GM18502 (cell line): ENCODE data around the gene EPN3.
A peak's percentile ranks its signal among the peaks of the same experiment; 100 is the strongest.

Experiments
- ATAC-seq: cut with Tn5 transposase; IDR thresholded peaks from one replicate; pipeline ENCODE4 v1.9.1; 2021; ENCODE audit warnings: mild to moderate bottlenecking; ENCODE audit not compliant: unreplicated experiment, poor library complexity

The EPN3 gene

DNA sequence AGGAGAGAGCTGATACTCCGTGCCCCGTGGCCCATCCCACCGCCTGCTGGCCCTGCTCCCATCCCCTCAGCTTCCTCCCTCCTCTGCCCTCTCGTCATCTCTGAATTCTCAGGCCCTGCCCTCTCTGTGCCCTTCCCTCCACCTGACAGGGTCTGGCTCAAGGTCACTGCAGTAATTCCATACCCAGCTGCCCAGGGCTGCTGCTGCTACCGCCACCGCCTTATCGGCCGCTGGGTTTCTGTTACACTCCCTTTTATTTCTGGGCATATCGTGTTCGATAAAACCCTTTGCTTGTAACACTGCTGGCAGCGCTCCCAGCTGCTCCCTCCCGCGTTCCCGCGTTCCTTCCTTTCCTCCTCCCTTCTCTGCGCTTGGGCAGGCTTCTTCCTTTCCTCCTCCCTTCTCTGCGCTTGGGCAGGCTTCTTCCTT, 1.2 kb downstream of the EPN3 start:
- no peak for ATAC-seq

- no peak for ATAC-seq
Observed at GRCh38 chr17:50534222-50534978, 1.9 kb downstream of the EPN3 start.

DNA sequence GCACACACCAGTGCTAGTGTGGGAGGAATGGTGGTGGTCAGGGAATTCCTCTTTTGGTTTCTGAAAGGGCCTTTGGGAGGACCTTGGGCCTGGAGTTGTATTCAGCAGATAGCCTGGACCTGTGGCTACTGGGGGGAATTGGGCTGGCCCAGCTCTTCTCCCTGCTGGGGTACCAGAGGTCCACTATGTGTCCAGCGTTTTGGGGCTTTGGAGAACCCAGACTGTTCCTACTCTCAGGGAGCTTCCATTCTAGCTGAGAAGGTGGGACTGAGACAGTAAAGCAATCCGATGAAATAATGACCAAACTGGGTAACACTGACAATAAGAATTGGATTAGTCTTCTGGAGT, 2.4 kb downstream of the EPN3 start:
- no peak for ATAC-seq

DNA sequence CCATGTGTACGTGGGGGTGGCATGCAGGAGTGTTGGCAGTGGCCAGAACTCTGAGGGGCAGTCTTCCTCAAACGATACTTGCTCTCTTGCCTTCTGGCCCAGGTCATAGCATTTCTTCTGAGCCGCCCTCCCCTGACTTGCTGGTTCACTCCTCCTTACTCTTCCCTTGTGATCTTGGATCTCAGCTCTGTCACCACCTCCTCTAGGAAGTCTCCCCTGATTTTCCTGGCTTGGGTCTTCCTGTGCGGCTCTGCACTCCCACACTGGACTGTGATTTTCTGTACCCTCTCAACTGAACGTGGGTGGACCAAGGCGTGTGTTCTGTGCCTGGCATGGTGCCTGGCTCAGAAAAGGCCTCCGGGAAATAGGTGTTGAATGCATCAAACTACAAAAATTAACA, 2.9 kb downstream of the EPN3 start:
- no peak for ATAC-seq

DNA sequence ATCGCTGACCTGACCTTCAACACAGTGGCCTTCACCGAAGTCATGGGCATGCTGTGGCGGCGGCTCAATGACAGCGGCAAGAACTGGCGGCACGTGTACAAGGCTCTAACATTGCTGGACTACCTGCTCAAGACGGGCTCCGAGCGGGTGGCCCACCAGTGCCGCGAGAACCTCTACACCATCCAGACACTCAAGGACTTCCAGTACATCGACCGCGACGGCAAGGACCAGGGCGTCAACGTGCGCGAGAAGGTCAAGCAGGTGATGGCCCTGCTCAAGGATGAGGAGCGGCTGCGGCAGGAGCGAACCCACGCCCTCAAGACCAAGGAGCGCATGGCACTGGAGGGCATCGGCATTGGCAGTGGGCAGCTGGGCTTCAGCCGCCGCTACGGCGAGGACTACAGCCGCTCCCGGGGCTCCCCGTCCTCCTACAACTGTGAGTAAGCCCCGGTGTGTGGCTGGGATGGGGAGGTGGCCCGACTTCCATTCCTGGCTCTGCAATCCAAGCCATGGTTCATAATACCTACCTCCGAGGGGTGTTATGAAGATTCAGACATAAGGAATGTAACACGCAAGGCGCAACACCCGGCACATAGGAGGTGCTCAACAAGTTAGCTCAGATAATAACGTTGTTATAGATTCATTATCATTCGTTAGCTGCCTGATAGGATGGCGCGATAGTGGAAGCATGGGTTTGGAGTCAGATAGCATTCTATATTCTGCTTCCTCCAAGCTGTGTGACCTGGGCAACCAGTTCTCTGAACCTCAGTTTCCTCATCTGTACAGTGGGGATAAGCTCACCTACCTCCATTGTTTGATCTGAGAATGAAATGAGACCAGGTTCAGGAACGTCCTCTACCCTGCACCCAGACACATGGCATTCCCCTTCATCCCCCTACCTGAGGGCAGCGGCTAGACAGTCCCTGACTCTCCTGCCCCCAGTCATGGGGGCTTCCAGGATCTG, 4.4 kb downstream of the EPN3 start:
- ATAC-seq: no peak

DNA sequence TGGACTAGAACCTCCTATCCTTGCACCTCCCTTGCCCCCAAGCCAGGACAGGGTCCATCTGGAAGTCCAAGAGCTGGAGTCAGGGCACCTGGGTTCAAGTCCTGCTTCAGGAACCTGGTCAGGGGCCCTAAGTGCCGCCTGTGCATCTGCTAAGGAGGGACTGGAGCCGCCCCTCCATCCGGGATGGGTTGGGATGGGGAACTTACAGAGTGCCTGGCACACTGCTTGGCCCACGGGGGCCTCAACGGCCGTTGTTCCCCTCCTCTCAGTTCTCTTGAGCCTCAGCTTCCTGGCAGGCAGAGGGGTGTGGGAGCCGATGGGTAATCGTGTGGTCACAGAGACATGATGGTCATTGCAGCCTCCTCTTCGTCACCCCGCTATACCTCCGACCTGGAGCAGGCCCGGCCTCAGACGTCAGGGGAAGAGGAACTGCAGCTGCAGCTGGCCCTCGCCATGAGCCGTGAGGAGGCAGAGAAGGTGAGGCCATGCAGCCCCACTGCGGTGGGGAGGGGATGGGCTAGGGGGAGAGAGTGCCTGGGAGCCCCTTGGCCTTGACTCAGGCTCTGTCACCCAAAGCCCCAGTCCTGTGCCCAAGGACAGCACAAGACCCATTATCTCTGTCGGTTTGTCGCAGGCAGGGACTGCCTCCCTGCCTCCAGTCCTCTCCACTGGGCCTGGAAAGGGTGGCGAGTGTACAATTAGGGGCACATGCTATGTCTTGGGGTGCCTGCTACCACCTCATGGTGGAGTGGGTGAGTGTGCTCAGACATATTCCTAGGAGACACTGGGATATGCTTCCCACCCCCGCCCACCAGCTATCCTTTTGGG, 5.4 kb downstream of the EPN3 start:
- no peak for ATAC-seq

DNA sequence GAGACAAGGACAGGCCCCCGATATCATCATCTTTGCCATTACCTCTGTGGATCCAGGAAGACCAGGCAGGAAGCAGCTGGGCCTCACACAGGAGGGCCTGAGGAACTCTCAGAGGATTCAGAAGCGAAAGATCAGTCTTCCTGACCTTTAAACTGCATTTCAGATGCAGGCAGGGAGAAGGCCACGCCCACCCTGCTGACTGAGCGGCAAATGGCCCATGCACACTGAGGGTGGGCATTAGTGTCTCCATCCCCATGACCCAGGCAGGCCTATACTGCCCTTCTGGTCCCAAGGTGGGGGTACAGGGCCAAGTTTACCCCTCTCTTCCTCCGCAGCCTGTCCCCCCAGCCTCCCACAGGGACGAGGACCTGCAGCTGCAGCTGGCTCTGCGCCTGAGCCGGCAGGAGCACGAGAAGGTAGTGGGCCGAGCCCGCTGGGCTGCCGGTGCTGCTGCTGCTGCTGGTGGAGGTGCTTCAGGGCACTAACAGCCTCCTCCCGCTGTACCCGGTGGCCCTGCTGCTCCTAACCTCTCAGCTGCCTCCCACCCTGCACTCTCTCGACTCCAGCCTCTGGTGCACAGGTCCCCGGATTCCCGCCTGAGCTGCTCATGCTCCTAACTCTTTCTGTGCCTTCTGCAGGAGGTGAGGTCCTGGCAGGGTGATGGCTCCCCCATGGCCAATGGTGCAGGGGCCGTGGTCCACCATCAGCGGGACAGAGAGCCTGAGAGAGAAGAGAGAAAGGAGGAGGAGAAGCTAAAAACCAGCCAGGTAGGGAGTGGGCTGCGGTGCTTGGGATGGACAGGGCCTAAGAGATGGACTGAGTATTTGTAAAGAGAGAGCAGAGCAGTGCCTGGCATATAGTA, 6.2 kb downstream of the EPN3 start:
- no peak for ATAC-seq

DNA sequence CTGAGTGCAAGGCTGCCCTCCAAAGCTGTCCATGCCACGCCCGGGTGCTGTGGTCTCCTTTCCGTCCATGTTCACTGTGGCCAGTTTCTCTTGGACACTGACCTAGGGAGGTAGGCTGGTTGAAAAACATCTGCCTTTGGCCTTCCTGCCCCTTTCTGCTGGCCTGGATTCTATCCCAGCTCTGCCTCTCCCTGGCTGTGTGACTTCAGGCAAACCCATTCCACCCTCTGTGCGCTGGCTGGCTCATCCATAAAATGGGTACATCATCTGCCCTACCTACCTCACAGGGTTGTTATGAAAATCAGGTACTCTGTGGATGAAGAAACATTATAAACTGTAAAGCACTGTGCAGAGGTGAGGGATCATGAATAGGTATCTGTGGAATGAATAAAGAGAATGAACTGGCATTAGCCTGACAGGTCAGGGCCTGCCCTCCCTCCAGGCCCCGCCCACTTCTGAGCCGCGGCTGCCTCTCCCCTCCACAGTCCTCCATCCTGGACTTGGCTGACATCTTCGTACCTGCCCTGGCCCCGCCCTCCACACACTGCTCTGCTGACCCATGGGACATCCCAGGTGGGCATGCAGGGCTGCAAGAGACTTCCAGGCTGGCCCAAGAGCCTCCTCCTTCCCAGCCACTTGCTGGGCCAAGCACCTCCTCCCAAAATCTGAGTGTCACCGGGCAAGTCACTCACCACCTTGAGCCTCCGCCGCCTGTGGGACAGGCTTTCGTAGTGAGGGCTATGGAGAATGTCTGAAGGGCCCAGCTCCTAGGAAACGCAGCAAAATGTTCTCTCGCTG, 7.4 kb downstream of the EPN3 start:
- ATAC-seq: no peak

- no peak for ATAC-seq
Observed at GRCh38 chr17:50540560-50541401, 8.2 kb downstream of the EPN3 start.

DNA sequence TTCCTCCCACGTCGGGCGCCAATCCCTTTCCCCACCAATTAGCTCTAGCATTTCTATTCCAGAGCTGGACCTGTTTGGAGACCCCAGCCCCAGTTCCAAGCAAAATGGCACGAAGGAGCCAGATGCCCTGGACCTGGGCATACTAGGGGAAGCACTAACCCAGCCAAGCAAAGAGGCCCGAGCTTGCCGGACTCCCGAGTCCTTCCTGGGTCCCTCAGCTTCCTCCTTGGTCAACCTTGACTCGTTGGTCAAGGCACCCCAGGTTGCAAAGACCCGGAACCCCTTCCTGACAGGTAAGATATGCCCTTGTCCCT, 8.8 kb downstream of the EPN3 start:
- no peak for ATAC-seq

DNA sequence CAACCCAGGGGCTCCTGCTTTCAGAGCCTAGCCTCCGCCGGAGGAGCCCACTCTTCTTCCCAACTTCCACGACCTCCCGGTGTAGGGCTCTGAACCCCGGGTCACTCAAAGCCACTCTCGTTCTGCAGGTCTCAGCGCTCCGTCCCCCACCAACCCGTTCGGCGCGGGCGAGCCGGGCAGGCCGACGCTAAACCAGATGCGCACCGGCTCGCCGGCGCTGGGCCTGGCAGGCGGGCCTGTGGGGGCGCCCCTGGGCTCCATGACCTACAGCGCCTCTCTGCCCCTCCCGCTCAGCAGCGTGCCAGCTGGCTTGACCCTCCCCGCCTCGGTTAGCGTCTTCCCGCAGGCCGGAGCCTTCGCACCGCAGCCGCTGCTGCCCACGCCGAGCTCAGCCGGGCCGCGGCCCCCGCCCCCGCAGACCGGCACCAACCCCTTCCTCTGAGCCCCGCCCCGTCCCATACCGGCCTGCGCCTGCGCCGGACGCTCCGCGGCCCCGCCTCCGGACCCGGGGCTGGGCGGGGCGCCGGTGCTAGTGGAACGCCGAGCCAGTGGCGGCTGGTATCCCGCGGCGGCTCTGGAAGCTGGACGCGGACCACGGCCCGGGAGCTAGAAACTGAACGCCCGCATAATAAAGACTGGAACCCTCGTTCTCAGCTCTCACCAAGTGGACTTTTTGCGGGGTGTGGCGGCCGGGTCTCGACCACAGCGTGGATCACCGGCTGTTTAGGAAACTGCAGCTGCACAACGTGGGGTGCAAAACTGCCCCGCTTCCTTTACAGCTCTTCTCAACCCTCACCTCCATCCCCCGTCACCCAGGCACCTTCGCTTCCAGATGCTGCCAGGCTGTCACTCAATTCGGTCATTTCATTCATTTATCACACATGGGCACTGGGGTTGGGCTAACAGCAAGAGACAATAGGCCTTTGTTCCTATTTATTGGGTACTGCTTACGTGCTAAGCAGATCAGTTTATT, 9.5 kb downstream of the EPN3 start:
- peak; percentile 87 for ATAC-seq

DNA sequence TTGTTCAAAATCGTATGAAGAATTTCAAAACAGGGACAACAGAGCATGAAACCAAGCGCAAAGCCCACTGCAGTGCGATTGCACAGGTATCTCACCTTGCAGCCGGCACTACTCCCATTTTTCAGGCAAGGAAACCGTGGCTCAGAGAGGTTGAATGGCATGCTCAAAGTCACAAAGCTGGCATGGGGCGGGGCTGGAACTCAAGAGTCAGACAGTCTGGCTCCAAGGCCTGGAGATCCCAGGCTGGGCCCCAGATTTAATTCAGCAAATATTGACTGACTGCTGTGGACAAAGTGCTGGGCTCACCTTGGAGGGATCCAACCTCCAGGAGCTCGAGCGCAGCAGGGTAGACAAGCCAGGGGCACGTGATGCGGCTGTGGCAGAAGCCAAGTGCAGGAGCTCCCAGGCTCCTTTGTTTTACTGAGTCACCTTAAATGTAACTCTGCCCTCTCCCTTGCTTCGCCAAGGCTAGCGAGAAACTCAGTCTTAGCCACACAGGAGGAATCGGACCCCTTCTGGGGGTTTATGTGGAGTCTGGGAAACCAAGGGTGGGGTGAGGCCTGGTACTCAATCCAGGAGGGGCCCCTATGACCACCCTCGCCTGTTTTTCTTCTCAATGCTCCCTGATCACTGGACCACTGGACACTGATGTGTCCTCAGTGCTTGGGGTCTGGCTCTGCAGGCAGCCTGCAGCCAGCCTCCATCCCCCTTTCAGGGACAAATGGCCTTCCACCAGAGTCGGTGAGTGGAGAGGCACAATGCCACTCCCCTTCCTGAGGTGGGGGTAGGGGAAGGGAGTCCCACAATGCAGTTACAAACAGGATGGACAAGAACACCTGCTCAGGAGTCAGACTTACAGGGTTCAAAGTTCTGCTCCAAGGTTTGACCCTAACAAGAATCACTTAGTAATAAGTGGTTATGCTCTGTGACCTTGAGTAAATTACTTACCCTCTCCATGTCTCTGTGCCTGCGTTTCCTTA, 10.6 kb downstream of the EPN3 start:
- ATAC-seq: no peak

DNA sequence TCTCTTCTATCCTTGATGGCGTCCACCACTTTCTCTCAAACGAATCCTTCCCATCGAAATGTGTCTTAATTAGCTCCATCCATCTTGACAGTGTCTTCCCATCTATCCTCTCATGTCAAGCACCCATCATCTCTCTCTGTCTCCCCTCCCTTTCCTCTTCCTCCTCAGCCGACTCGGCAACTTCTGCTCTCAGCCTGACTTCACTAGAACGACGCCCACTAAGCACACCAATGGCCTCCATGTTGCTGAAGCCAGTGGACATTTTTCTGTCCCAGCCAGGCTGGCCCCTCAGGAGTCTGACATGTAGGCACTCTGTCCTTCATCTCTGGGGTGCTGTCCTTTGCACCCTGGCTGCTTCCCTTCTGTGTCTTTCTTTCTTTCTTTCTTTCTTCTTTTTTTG, 12.0 kb downstream of the EPN3 start:
- ATAC-seq: no peak

- no peak for ATAC-seq
Observed at GRCh38 chr17:50545311-50545710, 12.8 kb downstream of the EPN3 start.

DNA sequence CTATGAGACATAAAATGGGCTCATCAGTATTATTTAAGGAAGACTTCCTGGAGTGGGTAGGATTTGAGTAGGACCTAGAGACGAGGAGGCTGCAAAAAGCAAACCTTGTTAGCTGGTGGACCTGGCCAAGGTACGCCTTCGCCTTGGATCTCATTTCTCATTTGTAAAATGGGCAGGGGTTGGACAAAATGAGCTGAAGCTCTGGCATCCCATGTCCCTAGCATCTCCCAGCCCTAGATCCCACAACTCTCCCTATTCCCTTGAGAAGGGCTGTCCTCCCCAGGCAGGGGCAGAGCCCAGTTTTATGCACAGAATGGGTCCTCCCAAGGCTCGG, 14.1 kb downstream of the EPN3 start:
- no peak for ATAC-seq

DNA sequence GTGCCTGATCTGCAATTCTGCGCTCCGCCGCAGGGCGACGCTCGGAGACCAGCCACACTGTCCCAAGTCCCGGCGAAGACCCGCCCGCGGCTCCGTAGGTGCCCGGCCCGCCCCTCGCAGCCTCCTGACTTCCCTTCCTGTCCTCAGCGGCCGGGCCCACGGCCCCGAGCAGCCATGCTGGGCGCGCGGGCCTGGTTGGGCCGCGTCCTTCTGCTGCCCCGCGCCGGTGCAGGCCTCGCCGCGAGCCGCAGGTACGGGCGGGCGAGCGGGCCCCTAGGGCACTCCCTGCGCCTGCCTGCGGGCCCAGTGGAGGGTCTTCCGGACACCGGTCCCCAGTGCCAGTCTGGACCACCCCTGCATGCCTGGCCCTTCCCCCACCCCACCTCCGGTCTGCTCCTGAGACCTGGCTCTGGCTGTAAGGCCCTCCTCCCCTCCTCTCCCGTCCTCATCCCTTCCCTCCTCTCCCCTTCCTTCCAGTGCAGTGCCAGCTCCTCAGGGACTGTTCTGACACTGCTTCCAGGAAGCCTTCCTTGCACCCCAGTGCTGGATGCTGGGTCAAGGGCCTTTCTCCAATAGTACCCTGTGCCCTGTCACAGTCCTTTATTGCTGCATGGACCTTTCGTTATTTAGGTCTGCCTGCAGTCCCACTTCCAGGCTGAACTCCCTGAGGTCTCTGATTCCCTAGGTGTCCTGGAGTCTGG, 14.7 kb downstream of the EPN3 start, which contains the start of gene SPATA20:
SPATA20 (plus strand) TSS at position 140 of the 701 bp plus-strand sequence; CDS start at position 175, 35 bp downstream.
- ATAC-seq: peak; percentile 64
